Lung (tissue), 16 donors: ENCODE results near the gene LELP1. TPM values are rescaled to one million over a fixed set of nuclear protein-coding genes. Genes with fewer than 3 reads are reported as not detected.

Source experiments
- ATAC-seq: fragments of 200-7000 bp; cut with Tn5 transposase; one replicate; pipeline ENCODE4 v1.9.1; 2020; ENCODE audit warnings: moderate number of reproducible peaks; ENCODE audit not compliant: insufficient read depth, low FRiP score
- DNase-seq, 3 donors: peaks; one replicate each; pipeline ENCODE4 v3.0.0-alpha.2; 2013 to 2017
- H3K27ac ChIP-seq, 2 donors: one replicate each; pipeline ENCODE4 v1.5.1; 2013; ENCODE audit warnings: mild to moderate bottlenecking in 2 of 2, moderate library complexity in 2 of 2, control low read depth in 1 of 2, inconsistent platforms in 1 of 2, low read depth in 1 of 2, low read length in 1 of 2
- H3K27me3 ChIP-seq, 3 donors: one replicate each; pipeline ENCODE4 v1.5.1; 2013; ENCODE audit warnings: low read length in 2 of 3; ENCODE audit not compliant: control insufficient read depth in 3 of 3, insufficient read depth in 3 of 3
- H3K36me3 ChIP-seq, 4 donors: one replicate each; pipeline ENCODE4 v1.5.1; 2013; ENCODE audit warnings: low read length in 4 of 4, mild to moderate bottlenecking in 1 of 4, moderate library complexity in 1 of 4; ENCODE audit not compliant: control insufficient read depth in 4 of 4, insufficient read depth in 4 of 4
- H3K4me1 ChIP-seq, 5 donors: one replicate each; pipeline ENCODE4 v1.5.1; 2013; ENCODE audit warnings: low read length in 5 of 5, mild to moderate bottlenecking in 2 of 5, moderate library complexity in 1 of 5; ENCODE audit not compliant: control insufficient read depth in 5 of 5, insufficient read depth in 5 of 5
- H3K4me3 ChIP-seq: one replicate; pipeline ENCODE4 v1.5.1; 2013; ENCODE audit warnings: mild to moderate bottlenecking, control low read depth, moderate library complexity
- H3K9ac ChIP-seq, 2 donors: one replicate each; pipeline ENCODE4 v1.5.1; 2013; ENCODE audit warnings: low read length in 2 of 2, control low read depth in 1 of 2; ENCODE audit not compliant: insufficient read depth in 1 of 2
- H3K9me3 ChIP-seq, 4 donors: one replicate each; pipeline ENCODE4 v1.5.1; 2013; ENCODE audit warnings: low read length in 3 of 4, mild to moderate bottlenecking in 1 of 4, moderate library complexity in 1 of 4; ENCODE audit not compliant: control insufficient read depth in 4 of 4, insufficient read depth in 3 of 4
- CTCF ChIP-seq: IDR thresholded peaks from 2 replicates; pipeline ENCODE4 v1.5.1; 2012; ENCODE audit warnings: mild to moderate bottlenecking; ENCODE audit errors: control extremely low read depth, extremely low read depth
- WGBS, 2 donors: extraction: QIAGEN DNeasy Blood & Tissue Kit; methylation state at CpG; one replicate each; pipeline ENCODE4 v1.1.7; 2013; 5-methylcytosine and 5-hydroxymethylcytosine counted together
- long read RNA-seq, 5 donors: transcript quantifications; one replicate each; lab custom pipeline, GENCODE V29; 2026
- polyA plus RNA-seq, 2 donors: library from polyadenylated mRNA; stranded (reverse); fragments of 200-250 nt; gene quantifications; one replicate each; pipeline ENCODE4 v1.2.1, GENCODE V29; 2013
- total RNA-seq, 2 donors: library from RNA; depleted of rRNA in 1 of 2; stranded (reverse); fragments of >200 nt in 1 of 2; gene quantifications; one replicate each; pipeline ENCODE4 v1.2.1, GENCODE V29; 2014 to 2021
- donor health status: control.
- donor health status: control.
- donor health status: Bipolar disorder and iron deficiency.
- donor health status: healthy.
- donor health status: DM: yes; HTN: yes; CAD: no.

Gene LELP1
- total RNA-seq (not detected), polyA plus RNA-seq (not detected)
- long read RNA-seq, donor 1, result 0 reads
- long read RNA-seq, donor 2, result 0 reads
- long read RNA-seq, donor 3, result 0 reads
- long read RNA-seq, donor 4, result 0 reads
- long read RNA-seq, donor 5, result 0 reads

DNA sequence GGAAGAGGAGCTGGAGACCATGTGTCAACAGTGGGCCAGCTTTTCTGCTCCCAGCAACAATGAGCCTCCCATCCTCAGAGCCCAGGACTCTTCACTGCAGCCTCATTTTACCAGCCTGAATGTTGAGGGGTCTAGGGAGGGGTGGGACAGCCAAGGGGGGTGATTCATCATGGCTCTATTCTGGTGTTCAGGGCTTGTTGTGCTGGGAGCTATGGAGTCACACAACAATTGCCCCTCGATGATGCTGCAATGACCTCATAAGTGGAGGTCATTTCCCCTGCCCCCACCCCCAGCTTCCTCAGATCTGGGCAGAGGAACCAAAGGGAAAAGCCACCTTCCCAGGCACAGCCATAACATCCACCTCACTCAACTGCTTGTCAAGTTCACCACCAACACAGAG, at the start of gene LELP1:
TSS of gene LELP1 (plus strand) at position 301 of the 400 bp plus-strand sequence. CDS start 1,278 bp downstream, outside the sequence.
- no peak for DNase-seq
- Histone ChIP-seq H3K4me1 (no peaks in the 10 kb centered on the region), H3K27me3 (peaks cover 0 to 3% (median 2%) of the 10 kb centered on the region in 3 donors), H3K9ac (no peak within 1 kb of the TSS), H3K27ac (no peak within 1 kb of the TSS), H3K4me3 (no peak within 1 kb of the TSS), H3K9me3 (peaks cover 0 to 2% (median 0%) of the 10 kb centered on the region in 4 donors), H3K36me3 (no peaks in the 10 kb centered on the region)
- no peak for TF ChIP-seq CTCF
- ATAC-seq, result no peak
- WGBS, 2 donors, result 42 to 53% methylated on average over 1 of the region's 1 CpG

GRCh38 chr1:153155541-153155940, 47.7 kb upstream of the LELP1 start:
- no peak for TF ChIP-seq CTCF
- Histone ChIP-seq H3K9me3 (peaks cover 0 to 6% (median 0%) of the 10 kb centered on the region in 4 donors), H3K4me1 (no peaks in the 10 kb centered on the region), H3K27ac (no peak overlapping the region), H3K27me3 (no peaks in the 10 kb centered on the region), H3K9ac (no peak overlapping the region), H3K36me3 (no peaks in the 10 kb centered on the region), H3K4me3 (no peak overlapping the region)
- ATAC-seq (no peak), DNase-seq (no peak)
- WGBS, 2 donors, result 92 to 93% methylated on average over 2 of the region's 2 CpGs

GRCh38 chr1:153168686-153169085, 34.5 kb upstream of the LELP1 start:
- H3K27me3 ChIP-seq, result no peaks in the 10 kb centered on the region
- ATAC-seq (no peak), DNase-seq (no peak)
- H3K27ac ChIP-seq, result no peak overlapping the region
- no peak for TF ChIP-seq CTCF
- WGBS, 2 donors, result 70 to 84% methylated on average over 2 of the region's 2 CpGs
- H3K9me3 ChIP-seq, result no peaks in the 10 kb centered on the region
- no peaks in the 10 kb centered on the region for H3K36me3 ChIP-seq
- no peak overlapping the region for H3K4me3 ChIP-seq
- no peak overlapping the region for H3K9ac ChIP-seq
- no peaks in the 10 kb centered on the region for H3K4me1 ChIP-seq

- no peaks in the 10 kb centered on the region for H3K4me1 ChIP-seq
- H3K27me3 ChIP-seq, result peaks cover 0 to 2% (median 0%) of the 10 kb centered on the region in 3 donors
- H3K4me3 ChIP-seq, result no peak overlapping the region
- no peak overlapping the region for H3K9ac ChIP-seq
- H3K27ac ChIP-seq, result no peak overlapping the region
- no peak for TF ChIP-seq CTCF
- ATAC-seq (no peak), DNase-seq (no peak)
- no peaks in the 10 kb centered on the region for H3K9me3 ChIP-seq
- H3K36me3 ChIP-seq, result no peaks in the 10 kb centered on the region
These were observed 28.6 kb upstream of the LELP1 start for GRCh38 chr1:153174624-153175023.
